ENCODE results near the gene PPWD1. TPM values are rescaled to one million over a fixed set of nuclear protein-coding genes. Genes with fewer than 3 reads are reported as not detected.

Gene PPWD1
- total RNA-seq, 4 donors from 2014 or later, result 46.3 to 71.1 (median 58.5) TPM

GRCh38 chr5:65548281-65548680, 14.8 kb upstream of the PPWD1 start:
- TF ChIP-seq CTCF (IDR thresholded peaks at IDR 0.05; ENCODE audit: low read depth), result no peak

GRCh38 chr5:65553941-65554340, 9.2 kb upstream of the PPWD1 start:
- no peak for TF ChIP-seq CTCF (IDR thresholded peaks at IDR 0.05; ENCODE audit: low read depth)

GRCh38 chr5:65555287-65555686, 7.8 kb upstream of the PPWD1 start:
- no peak for TF ChIP-seq CTCF (IDR thresholded peaks at IDR 0.05; ENCODE audit: low read depth)

- no peak for TF ChIP-seq CTCF (IDR thresholded peaks at IDR 0.05; ENCODE audit: low read depth)
These were observed 6.9 kb upstream of the PPWD1 start for GRCh38 chr5:65556181-65556580.

- TF ChIP-seq CTCF (IDR thresholded peaks at IDR 0.05; ENCODE audit: low read depth), result no peak
These were observed 6.4 kb upstream of the PPWD1 start for GRCh38 chr5:65556718-65557117.

- no peak for TF ChIP-seq CTCF (IDR thresholded peaks at IDR 0.05; ENCODE audit: low read depth)
These were observed 681 bp downstream of the PPWD1 start for GRCh38 chr5:65563777-65564176.

- no peak for TF ChIP-seq CTCF (IDR thresholded peaks at IDR 0.05; ENCODE audit: low read depth)
These were observed 3.4 kb downstream of the PPWD1 start for GRCh38 chr5:65566505-65566904.
